Subcutaneous adipose tissue (tissue), 4 donors: Measurements from ENCODE around the gene SCAF8. TPM values are rescaled to one million over a fixed set of nuclear protein-coding genes. Genes with fewer than 3 reads are reported as not detected.

Experiments used
- total RNA-seq, 4 donors: library from RNA; depleted of rRNA; stranded (reverse); fragments of >200 nt; gene quantifications; one replicate each; pipeline ENCODE4 v1.1.0, GENCODE V29; 2016
- TF ChIP-seq, protein P1 (sequence below): fragments of 450-650 bp; IDR thresholded peaks from one replicate; pipeline ENCODE4 v1.5.1; 2016; ENCODE audit warnings: low read depth, mild to moderate bottlenecking, control low read depth, antibody characterized with exemption, moderate library complexity

The SCAF8 gene
- total RNA-seq, 4 donors from 2014 or later, result 31.1 to 42.9 (median 38.2) TPM

DNA sequence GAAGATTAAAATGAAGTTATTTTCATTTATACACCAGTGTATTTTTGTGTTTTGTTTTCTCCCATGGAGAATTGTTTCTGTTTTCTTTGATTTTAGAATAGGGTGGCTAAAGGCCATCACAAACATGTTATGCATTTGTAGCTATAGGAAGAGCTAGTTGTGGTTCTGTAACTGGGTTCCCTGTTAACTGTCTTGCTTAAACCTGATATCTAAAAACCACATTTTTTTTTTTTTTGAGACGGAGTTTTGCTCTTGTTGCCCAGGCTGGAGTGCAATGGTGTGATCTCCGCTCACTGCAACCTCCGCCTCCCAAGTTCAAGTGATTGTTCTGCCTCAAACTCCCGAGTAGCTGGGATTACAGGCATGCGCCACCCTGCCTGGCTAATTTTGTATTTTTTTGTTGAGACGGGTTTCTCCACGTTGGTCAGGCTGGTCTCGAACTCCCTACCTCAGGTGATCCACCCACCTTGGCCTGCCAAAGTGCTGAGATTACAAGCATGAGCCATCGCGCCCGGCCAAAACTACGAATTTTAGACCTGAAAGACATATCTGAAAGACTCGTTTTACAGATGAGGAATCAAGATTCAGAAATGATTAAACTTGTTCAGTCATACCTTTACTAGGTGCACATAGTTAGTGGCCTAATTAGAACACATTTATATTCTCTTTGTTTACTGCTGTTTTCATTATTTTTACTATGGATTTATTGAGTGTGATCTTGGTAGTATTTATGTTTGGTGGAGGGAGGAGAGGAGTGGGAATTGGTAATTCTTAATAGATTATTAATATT lies 18.0 kb downstream of the SCAF8 start:
- TF ChIP-seq, protein P1, sequence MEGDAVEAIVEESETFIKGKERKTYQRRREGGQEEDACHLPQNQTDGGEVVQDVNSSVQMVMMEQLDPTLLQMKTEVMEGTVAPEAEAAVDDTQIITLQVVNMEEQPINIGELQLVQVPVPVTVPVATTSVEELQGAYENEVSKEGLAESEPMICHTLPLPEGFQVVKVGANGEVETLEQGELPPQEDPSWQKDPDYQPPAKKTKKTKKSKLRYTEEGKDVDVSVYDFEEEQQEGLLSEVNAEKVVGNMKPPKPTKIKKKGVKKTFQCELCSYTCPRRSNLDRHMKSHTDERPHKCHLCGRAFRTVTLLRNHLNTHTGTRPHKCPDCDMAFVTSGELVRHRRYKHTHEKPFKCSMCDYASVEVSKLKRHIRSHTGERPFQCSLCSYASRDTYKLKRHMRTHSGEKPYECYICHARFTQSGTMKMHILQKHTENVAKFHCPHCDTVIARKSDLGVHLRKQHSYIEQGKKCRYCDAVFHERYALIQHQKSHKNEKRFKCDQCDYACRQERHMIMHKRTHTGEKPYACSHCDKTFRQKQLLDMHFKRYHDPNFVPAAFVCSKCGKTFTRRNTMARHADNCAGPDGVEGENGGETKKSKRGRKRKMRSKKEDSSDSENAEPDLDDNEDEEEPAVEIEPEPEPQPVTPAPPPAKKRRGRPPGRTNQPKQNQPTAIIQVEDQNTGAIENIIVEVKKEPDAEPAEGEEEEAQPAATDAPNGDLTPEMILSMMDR, result no peak

DNA sequence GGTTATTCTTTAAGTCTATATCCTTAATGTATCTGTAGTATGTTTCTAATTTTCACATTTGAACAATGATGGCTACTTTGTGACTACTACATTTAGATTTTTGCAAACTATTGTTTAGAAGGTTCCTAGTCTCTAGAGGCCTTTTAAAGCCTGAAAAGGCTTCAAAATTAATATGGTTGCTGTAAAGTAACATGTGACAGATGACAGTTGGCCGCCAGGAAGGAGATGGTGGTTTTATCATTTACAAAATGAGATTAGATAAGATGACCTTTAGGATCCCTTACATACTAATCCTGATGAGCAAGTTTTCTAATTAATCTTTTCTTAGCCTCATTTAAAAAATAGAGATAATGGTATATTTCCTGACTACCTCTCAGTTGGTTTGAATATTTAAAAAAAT lies 18.8 kb downstream of the SCAF8 start:
- TF ChIP-seq, protein P1, result no peak

DNA sequence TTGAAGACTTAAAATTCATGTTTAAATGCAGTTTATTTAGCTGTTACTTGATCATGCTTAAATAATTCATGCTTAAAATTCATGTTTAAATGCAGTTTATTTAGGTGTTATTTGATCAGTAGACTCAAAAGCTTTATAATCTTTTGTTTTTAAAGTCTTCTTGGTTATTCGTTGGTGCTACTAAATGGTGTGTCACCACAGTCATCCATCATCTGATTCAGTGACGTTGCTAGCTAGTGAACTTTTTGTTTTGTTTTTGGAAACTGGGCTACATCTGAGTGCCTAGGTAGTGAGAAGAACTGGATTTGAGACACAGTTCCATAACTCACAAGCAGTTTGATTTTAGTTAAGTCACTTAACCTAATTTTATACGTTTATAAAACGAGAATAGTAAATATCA lies 20.9 kb downstream of the SCAF8 start:
- TF ChIP-seq, protein P1, result no peak

DNA sequence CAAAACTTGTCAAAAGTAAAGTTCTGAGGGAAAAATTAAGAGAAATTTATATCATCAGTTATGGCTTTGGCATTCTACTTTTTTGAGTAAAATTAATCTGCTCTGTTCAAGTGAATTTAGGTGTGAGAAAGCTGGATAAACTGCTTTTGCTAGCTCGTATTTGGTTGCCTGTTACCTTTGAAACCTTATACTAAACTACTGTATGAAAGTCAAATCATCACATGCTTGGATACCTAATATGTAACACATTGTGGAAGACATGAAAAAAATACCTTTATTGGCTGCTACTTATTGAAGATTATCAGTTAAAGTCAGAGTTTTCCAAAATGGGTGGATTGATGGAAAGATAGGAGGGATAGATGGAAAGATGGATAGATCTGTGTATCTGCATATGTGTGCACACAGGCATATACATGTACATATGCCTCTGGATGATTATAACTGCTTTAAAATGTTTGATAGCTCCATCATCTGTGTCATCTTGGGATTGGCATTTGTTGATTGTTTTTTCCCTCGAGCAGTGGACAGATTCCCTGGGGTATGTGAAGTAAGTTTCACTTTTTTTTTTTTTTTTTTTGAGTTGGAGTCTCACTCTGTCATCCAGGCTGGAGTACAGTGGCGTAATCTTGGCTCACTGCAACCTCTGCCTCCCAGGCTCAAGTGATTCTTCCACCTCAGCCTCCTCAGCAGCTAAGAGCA lies 24.3 kb downstream of the SCAF8 start:
- TF ChIP-seq, protein P1, result no peak

DNA sequence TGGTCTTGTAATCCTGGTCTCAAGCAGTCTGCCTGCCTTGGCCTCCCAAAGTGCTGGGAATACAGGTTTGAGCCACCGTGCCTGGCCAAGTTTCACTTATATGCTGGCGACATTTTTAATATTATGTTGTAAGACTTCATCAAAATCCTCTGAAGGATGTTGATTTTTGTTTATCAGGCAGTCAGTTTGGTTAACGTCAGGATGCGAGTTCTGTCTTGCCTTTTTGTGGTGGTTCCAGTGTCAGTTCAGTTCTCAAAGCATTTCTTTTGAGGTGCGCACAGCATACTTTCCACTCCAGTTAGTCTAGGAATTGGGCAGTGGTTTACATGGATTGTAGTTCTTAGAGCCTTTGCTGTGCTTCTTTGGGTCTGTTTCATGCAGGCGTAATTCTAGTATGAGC lies 24.9 kb downstream of the SCAF8 start:
- TF ChIP-seq, protein P1, result no peak

DNA sequence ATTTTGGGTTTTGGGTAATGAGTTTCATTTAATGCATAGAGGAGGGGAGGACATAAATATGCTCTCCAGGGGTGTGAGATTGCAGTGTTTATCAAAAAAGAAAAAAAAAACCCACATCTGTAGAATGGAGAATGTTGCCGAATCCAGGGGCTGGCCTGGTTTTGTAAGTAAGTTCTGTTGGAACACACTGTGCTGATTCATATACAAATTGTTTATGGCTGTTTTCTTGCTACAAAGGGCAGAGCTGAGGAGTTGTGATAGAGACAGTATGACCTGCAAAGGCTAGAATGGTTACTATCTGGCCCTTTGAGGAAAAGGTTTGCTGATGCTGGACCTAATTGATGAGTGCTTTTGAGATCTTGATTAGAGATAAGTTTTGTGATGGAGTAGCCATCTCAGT lies 30.4 kb downstream of the SCAF8 start:
- TF ChIP-seq, protein P1, result no peak

DNA sequence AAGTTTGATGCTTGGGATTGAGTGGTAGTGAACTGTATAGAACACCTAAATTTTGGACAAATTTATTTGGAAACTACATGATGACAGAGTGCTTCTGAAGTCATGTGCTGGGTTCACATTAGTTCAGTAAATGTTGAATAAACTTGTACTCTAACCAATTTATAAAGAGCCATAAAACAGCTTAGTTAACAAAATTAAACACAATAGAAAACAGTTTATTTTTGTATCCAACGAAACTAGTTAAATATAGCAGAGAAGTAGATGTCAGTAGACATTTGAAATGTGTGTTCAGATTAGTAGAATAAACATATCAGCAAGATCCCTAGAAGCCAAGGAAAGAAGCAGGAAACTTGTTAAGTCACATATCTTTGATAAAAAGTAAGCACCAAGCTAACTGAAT lies 32.1 kb downstream of the SCAF8 start:
- TF ChIP-seq, protein P1, result no peak
